Pancreas (tissue), 10 donors: ENCODE measurements around the gene CACNA1G. TPM values are rescaled to one million over a fixed set of nuclear protein-coding genes. Genes with fewer than 3 reads are reported as not detected.
A peak's percentile ranks its signal among the peaks of the same experiment; 100 is the strongest.

Source experiments
- ATAC-seq, 4 donors: fragments of 200-7000 bp; cut with Tn5 transposase; one replicate each; pipeline versions ENCODE4 v1.8.0 to v1.9.1; 2020; ENCODE audit warnings: mild to moderate bottlenecking in 4 of 4, moderate library complexity in 4 of 4
- DNase-seq, 6 donors: peaks; one replicate each; pipeline ENCODE4 v3.0.0-alpha.2; 2020
- FAIRE-seq: peaks from 2 replicates; lab custom pipeline; 2012; peaks lifted over from hg19 to GRCh38; lab: Jason Lieb, UNC
- H3K27ac ChIP-seq, 4 donors: fragments of 200-600 bp; sonication (generic); 1 replicate in 3 of 4; 2 replicates in 1 of 4; pipeline versions ENCODE4 v1.5.0 to v1.8.0; 2020
- H3K27me3 ChIP-seq, 4 donors: fragments of 200-600 bp; one replicate each; pipeline ENCODE4 v1.8.0; 2021
- H3K36me3 ChIP-seq, 3 donors: fragments of 200-600 bp; sonication (generic) in 1 of 3; one replicate each; pipeline versions ENCODE4 v1.5.0 to v1.8.0; 2020 to 2021
- H3K4me1 ChIP-seq, 3 donors: fragments of 200-600 bp; one replicate each; pipeline ENCODE4 v1.8.0; 2021
- H3K4me3 ChIP-seq, 4 donors: fragments of 200-600 bp; sonication (generic) in 2 of 4; one replicate each; pipeline versions ENCODE4 v1.5.0 to v1.8.0; 2020 to 2021
- H3K9me3 ChIP-seq, 4 donors: fragments of 200-600 bp; one replicate each; pipeline ENCODE4 v1.8.0; 2021
- WGBS, 2 donors: extraction: QIAGEN DNeasy Blood & Tissue Kit; methylation state at CpG; one replicate each; pipeline ENCODE4 v1.1.7; 2013; 5-methylcytosine and 5-hydroxymethylcytosine counted together
- intact Hi-C, 3 donors: fragments of 100-400 bp; cut with DNase I; formaldehyde crosslinking; loops; one replicate each; pipeline versions ENCODE4 v1.11.1 to v1.14.2; 2022
- polyA plus RNA-seq, 2 donors: library from polyadenylated mRNA; stranded (reverse); fragments of 200-250 nt; gene quantifications; one replicate each; pipeline ENCODE4 v1.2.3, GENCODE V29; 2013
- total RNA-seq, 6 donors: library from RNA; stranded (reverse); fragmentation: NEBNext Ultra II Directional in 4 of 6; extraction: Animal tissue kit (Norgen Biotek cat#: 25700) in 4 of 6; gene quantifications; one replicate each; pipeline versions ENCODE4 v1.2.1 to v1.2.4, GENCODE V29; 2021 to 2023
- TF ChIP-seq, protein P1 (sequence below), 4 donors: fragments of 200-600 bp; sonication (generic) in 3 of 4; IDR thresholded peaks; one replicate each; pipeline versions ENCODE4 v1.5.0 to v1.8.0; 2021; ENCODE audit warnings: antibody characterized with exemption in 4 of 4
- donor health status: healthy with polysubstance abuse.
- donor health status: DM: no; HTN: no; CAD: no; lungs with moderate emphysema.
- donor health status: DM: no; HTN: no; CAD: no.
- donor health status: control.
- donor health status: control.
- donor health status: Bipolar disorder and iron deficiency.
- donor health status: DM: yes; HTN: yes; CAD: no.
- donor health status: DM: no; HTN: no; CAD: no.
- donor health status: DM: no; HTN: no; CAD: no.
- donor health status: DM: yes; HTN: yes; CAD: no.

The CACNA1G gene
- total and polyA plus RNA-seq, 8 donors: 0.02 to 0.37 (median 0.09) TPM; not detected in 1

GRCh38 chr17:50550661-50551432 is 9.7 kb upstream of the CACNA1G start:
- Histone ChIP-seq H3K4me1 (peaks cover 0 to 4% (median 0%) of the 10 kb centered on the region in 3 donors), H3K27ac (no peak overlapping the region), H3K36me3 (peaks cover 0 to 9% (median 0%) of the 10 kb centered on the region in 3 donors)

GRCh38 chr17:50551433-50551815 is 9.1 kb upstream of the CACNA1G start:
- DNase-seq (peak in 1 of 6 donors; percentile 70), FAIRE-seq (no peak), ATAC-seq (no peak)
- Histone ChIP-seq H3K36me3 (peaks cover 0 to 10% (median 0%) of the 10 kb centered on the region in 3 donors), H3K27ac (no peak overlapping the region), H3K4me1 (peaks cover 0 to 3% (median 0%) of the 10 kb centered on the region in 3 donors), H3K27me3 (no peaks in the 10 kb centered on the region), H3K4me3 (no peak overlapping the region), H3K9me3 (no peaks in the 10 kb centered on the region)
- intact Hi-C loops: loop anchor here in 1 of 3 donors (5.0 kb wide), 2 partner anchors 76 to 296 kb away; no protein-coding TSS in a partner anchor
- TF ChIP-seq, protein P1, sequence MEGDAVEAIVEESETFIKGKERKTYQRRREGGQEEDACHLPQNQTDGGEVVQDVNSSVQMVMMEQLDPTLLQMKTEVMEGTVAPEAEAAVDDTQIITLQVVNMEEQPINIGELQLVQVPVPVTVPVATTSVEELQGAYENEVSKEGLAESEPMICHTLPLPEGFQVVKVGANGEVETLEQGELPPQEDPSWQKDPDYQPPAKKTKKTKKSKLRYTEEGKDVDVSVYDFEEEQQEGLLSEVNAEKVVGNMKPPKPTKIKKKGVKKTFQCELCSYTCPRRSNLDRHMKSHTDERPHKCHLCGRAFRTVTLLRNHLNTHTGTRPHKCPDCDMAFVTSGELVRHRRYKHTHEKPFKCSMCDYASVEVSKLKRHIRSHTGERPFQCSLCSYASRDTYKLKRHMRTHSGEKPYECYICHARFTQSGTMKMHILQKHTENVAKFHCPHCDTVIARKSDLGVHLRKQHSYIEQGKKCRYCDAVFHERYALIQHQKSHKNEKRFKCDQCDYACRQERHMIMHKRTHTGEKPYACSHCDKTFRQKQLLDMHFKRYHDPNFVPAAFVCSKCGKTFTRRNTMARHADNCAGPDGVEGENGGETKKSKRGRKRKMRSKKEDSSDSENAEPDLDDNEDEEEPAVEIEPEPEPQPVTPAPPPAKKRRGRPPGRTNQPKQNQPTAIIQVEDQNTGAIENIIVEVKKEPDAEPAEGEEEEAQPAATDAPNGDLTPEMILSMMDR (IDR thresholded peaks at IDR 0.05): no peak
- 91% methylated on average over 8 of the region's 8 CpGs for WGBS, 2 donors

More at GRCh38 chr17:50550661-50551432, 9.7 kb upstream of the CACNA1G start:
- peak; percentile 28 to 76 (median 72) for ATAC-seq
- no peak overlapping the region for H3K4me3 ChIP-seq
- H3K27me3 ChIP-seq: no peaks in the 10 kb centered on the region
- no peaks in the 10 kb centered on the region for H3K9me3 ChIP-seq
- intact Hi-C loops: loop anchor here in 1 of 3 donors (5.0 kb wide), 2 partner anchors 76 to 296 kb away; no protein-coding TSS in a partner anchor
- FAIRE-seq: no peak
- peak; percentile 60 to 91 (median 77) for DNase-seq
- TF ChIP-seq, protein P1 (IDR thresholded peaks at IDR 0.05): peak; percentile 55 to 71 (median 64)
- 49 to 60% methylated on average over 30 to 32 of the region's 32 CpGs for WGBS, 2 donors

DNA sequence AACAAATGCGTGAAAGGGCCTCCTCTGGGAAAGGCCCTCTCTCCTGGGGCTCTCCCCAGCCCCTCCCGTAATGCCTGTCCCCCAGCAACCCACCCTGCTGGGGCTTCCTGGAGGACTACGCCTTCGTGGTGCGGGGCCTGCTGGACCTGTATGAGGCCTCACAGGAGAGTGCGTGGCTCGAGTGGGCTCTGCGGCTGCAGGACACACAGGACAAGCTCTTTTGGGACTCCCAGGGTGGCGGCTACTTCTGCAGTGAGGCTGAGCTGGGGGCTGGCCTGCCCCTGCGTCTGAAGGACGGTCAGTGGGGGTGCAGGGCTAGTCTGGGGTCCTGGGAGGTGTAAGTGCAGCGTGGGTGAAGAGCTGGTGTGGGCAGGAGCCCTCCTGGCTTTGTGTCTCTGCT is 8.6 kb upstream of the CACNA1G start:
- Histone ChIP-seq H3K36me3 (peaks cover 0 to 10% (median 0%) of the 10 kb centered on the region in 3 donors), H3K9me3 (no peaks in the 10 kb centered on the region), H3K27ac (no peak overlapping the region), H3K4me3 (no peak overlapping the region), H3K4me1 (no peaks in the 10 kb centered on the region), H3K27me3 (no peaks in the 10 kb centered on the region)
- DNase-seq: peak in 1 of 6 donors; percentile 65
- TF ChIP-seq, protein P1 (IDR thresholded peaks at IDR 0.05): no peak
- FAIRE-seq: no peak
- no peak for ATAC-seq
- 93 to 94% methylated on average over 11 to 12 of the region's 12 CpGs for WGBS, 2 donors
- intact Hi-C loops: loop anchor here in 1 of 3 donors (5.0 kb wide), 2 partner anchors 75 to 295 kb away; no protein-coding TSS in a partner anchor

- H3K27me3 ChIP-seq: peaks cover 0 to under 1% (median 0%) of the 10 kb centered on the region in 4 donors
- FAIRE-seq: no peak
Measured at GRCh38 chr17:50554201-50554600, 6.3 kb upstream of the CACNA1G start.

More at GRCh38 chr17:50554201-50554600, 6.3 kb upstream of the CACNA1G start:
- H3K9me3 ChIP-seq: no peaks in the 10 kb centered on the region
- intact Hi-C loops: loop anchor here in 1 of 3 donors (5.0 kb wide), 2 partner anchors 73 to 293 kb away; no protein-coding TSS in a partner anchor
- 94% methylated on average over 17 of the region's 17 CpGs for WGBS, 2 donors
- H3K36me3 ChIP-seq: peaks cover 0 to 10% (median 0%) of the 10 kb centered on the region in 3 donors
- ATAC-seq: no peak
- peaks cover 2 to 4% (median 3%) of the 10 kb centered on the region in 3 donors for H3K4me1 ChIP-seq
- TF ChIP-seq, protein P1 (IDR thresholded peaks at IDR 0.05): no peak
- H3K27ac ChIP-seq: no peak overlapping the region
- DNase-seq: peak in 1 of 6 donors; percentile 44
- H3K4me3 ChIP-seq: no peak overlapping the region
